OCI-LY3 (cell line): ENCODE data around the gene DRD3.

Experiments used
- EZH2phosphoT487 ChIP-seq: fragments of 200-600 bp; shearing (Covaris generic); IDR thresholded peaks from 2 replicates; pipeline ENCODE4 v1.6.1; 2018; ENCODE audit warnings: antibody characterized with exemption, mixed run types, low read depth
- TF ChIP-seq, protein P1 (sequence below): fragments of 200-600, 300-600 bp; sonication (generic); IDR thresholded peaks from 2 replicates; pipeline ENCODE4 v1.5.1; 2014; ENCODE audit warnings: antibody characterized with exemption, low read length, low read depth

DNA sequence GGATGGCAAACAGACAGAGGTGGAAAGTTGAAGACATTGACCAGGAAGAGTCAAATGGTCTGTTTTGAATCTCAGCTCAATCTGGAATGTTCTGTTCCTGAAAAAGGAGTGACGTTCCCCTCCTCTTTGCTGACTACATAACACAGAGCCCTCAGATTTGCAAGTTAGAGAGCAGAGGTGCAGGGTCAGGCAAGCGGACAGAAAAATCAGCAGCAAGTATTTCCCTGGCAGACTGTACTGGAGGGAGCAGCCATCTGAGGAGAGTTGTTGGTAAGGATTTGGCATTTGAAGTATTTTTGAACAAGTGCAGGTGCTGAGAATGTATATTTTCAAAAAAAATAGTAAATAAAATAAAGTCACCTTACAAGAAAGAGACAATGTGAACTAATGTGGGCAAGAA is 40.9 kb upstream of the DRD3 start:
- TF ChIP-seq, protein P1, sequence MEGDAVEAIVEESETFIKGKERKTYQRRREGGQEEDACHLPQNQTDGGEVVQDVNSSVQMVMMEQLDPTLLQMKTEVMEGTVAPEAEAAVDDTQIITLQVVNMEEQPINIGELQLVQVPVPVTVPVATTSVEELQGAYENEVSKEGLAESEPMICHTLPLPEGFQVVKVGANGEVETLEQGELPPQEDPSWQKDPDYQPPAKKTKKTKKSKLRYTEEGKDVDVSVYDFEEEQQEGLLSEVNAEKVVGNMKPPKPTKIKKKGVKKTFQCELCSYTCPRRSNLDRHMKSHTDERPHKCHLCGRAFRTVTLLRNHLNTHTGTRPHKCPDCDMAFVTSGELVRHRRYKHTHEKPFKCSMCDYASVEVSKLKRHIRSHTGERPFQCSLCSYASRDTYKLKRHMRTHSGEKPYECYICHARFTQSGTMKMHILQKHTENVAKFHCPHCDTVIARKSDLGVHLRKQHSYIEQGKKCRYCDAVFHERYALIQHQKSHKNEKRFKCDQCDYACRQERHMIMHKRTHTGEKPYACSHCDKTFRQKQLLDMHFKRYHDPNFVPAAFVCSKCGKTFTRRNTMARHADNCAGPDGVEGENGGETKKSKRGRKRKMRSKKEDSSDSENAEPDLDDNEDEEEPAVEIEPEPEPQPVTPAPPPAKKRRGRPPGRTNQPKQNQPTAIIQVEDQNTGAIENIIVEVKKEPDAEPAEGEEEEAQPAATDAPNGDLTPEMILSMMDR: no peak
- no peak for TF ChIP-seq EZH2phosphoT487
